Measurements from ENCODE around the gene MRPL16. TPM values are rescaled to one million over a fixed set of nuclear protein-coding genes. Genes with fewer than 3 reads are reported as not detected.
A peak's percentile ranks its signal among the peaks of the same experiment; 100 is the strongest.

Gene MRPL16
- polyA plus RNA-seq, 3 donors = 34.1 to 75.0 (median 71.9) TPM

GRCh38 chr11:59815754-59816153 is 5.2 kb upstream of the MRPL16 start:
- H3K79me2 ChIP-seq (ENCODE audit: insufficient read depth, low read length) = no peaks in the 10 kb centered on the region
- H3K36me3 ChIP-seq (replicated peaks in 1 of 2; ENCODE audit: control insufficient read depth in 1 of 2, insufficient read depth in 2 of 2, low read length in 2 of 2) = no peaks in the 10 kb centered on the region
- no peak overlapping the region for H2AFZ ChIP-seq (ENCODE audit: insufficient read depth, low read depth, low read length, poor library complexity, severe bottlenecking)
- peaks cover 23 to 29% of the 10 kb centered on the region in 2 donors for H3K4me1 ChIP-seq (ENCODE audit: control insufficient read depth in 1 of 2, insufficient read depth in 2 of 2, low read length in 2 of 2)
- H3K27ac ChIP-seq (ENCODE audit: low read depth in 1 of 2, low read length in 2 of 2) = no peak overlapping the region
- intact Hi-C loops (cut with micrococcal nuclease) = no loop called here
- Mint-ChIP-seq H3K27me3 (ENCODE audit: low read depth in 3 of 3) (no peaks in the 10 kb centered on the region), H3K36me3 (no peaks in the 10 kb centered on the region), H3K27ac (no peak overlapping the region), H3K4me3 (no peak overlapping the region), H3K4me1 (peaks cover 26% of the 10 kb centered on the region), H3K9me3 (peaks cover 0 to 3% (median 0%) of the 10 kb centered on the region in 7 donors)
- WGBS (ENCODE audit: insufficient coverage) = no CpG with 5 or more reads among the region's 1 CpG
- no peaks in the 10 kb centered on the region for H4K20me1 ChIP-seq (ENCODE audit: insufficient read depth, low read length)
- no peak for TF ChIP-seq CTCF (IDR thresholded peaks at IDR 0.05)
- DNase-seq = no peak
- H3K9ac ChIP-seq (ENCODE audit: insufficient read depth, low read length, poor library complexity, severe bottlenecking) = no peak overlapping the region
- H3K27me3 ChIP-seq (ENCODE audit: control insufficient read depth in 2 of 2, insufficient read depth in 2 of 2, low read length in 2 of 2) = no peaks in the 10 kb centered on the region
- no peak overlapping the region for H3K4me2 ChIP-seq (replicated peaks; ENCODE audit: extremely low read depth, low read length, poor library complexity, severe bottlenecking)
- no peak overlapping the region for H3K4me3 ChIP-seq (replicated peaks in 1 of 3; ENCODE audit: low read depth in 2 of 3, low read length in 3 of 3)
- no peaks in the 10 kb centered on the region for H3K9me3 ChIP-seq (replicated peaks in 1 of 2; ENCODE audit: control insufficient read depth in 1 of 2, insufficient read depth in 1 of 2, low read length in 2 of 2)

GRCh38 chr11:59814021-59814420 is 3.4 kb upstream of the MRPL16 start:
- Histone ChIP-seq H3K9me3 (replicated peaks in 1 of 2; ENCODE audit: control insufficient read depth in 1 of 2, insufficient read depth in 1 of 2, low read length in 2 of 2) (no peaks in the 10 kb centered on the region), H3K9ac (ENCODE audit: insufficient read depth, low read length, poor library complexity, severe bottlenecking) (no peak overlapping the region), H3K4me2 (replicated peaks; ENCODE audit: extremely low read depth, low read length, poor library complexity, severe bottlenecking) (peak overlapping the region; percentile 58), H3K27ac (ENCODE audit: low read depth in 1 of 2, low read length in 2 of 2) (peak overlapping the region; percentile 60 to 68), H3K36me3 (replicated peaks in 1 of 2; ENCODE audit: control insufficient read depth in 1 of 2, insufficient read depth in 2 of 2, low read length in 2 of 2) (no peaks in the 10 kb centered on the region), H3K4me1 (ENCODE audit: control insufficient read depth in 1 of 2, insufficient read depth in 2 of 2, low read length in 2 of 2) (peaks cover 30 to 40% of the 10 kb centered on the region in 2 donors), H3K79me2 (ENCODE audit: insufficient read depth, low read length) (peaks cover 15% of the 10 kb centered on the region), H2AFZ (ENCODE audit: insufficient read depth, low read depth, low read length, poor library complexity, severe bottlenecking) (peak overlapping the region; percentile 52), H3K4me3 (replicated peaks in 1 of 3; ENCODE audit: low read depth in 2 of 3, low read length in 3 of 3) (peak overlapping the region; percentile 34 to 69 (median 66)), H4K20me1 (ENCODE audit: insufficient read depth, low read length) (no peaks in the 10 kb centered on the region), H3K27me3 (ENCODE audit: control insufficient read depth in 2 of 2, insufficient read depth in 2 of 2, low read length in 2 of 2) (no peaks in the 10 kb centered on the region)
- TF ChIP-seq CTCF (IDR thresholded peaks at IDR 0.05) = no peak
- Mint-ChIP-seq H3K4me3 (peak overlapping the region; percentile 49 to 82), H3K27me3 (ENCODE audit: low read depth in 3 of 3) (no peaks in the 10 kb centered on the region), H3K9me3 (peaks cover 0 to 3% (median 0%) of the 10 kb centered on the region in 7 donors), H3K27ac (peak overlapping the region; percentile 83 to 91 (median 89)), H3K4me1 (peaks cover 33% of the 10 kb centered on the region), H3K36me3 (no peaks in the 10 kb centered on the region)
- peak; percentile 14 to 33 (median 29) for DNase-seq
- no CpG with 5 or more reads among the region's 1 CpG for WGBS (ENCODE audit: insufficient coverage)
- intact Hi-C loops (cut with micrococcal nuclease) = loop anchor here in 1 of 2 donors (5.0 kb wide), 1 partner anchor 147 kb away; the partner anchor contains the start of gene PATL1

Measured in CD14-positive monocyte (primary cell).